Suprapubic skin (tissue), 4 donors: ENCODE data around the gene NR2E1.

Source experiments
- POLR2A ChIP-seq, 2 donors: fragments of 450-650 bp; IDR thresholded peaks; one replicate each; pipeline ENCODE4 v1.6.1; 2017; ENCODE audit warnings: antibody characterized with exemption in 2 of 2, mild to moderate bottlenecking in 2 of 2, moderate library complexity in 2 of 2
- POLR2AphosphoS5 ChIP-seq, 3 donors: sonication (generic); formaldehyde crosslinking; IDR thresholded peaks; one replicate each; pipeline ENCODE4 v1.6.1; 2017; ENCODE audit warnings: antibody characterized with exemption in 3 of 3
- TF ChIP-seq, protein P1 (sequence below), 2 donors: fragments of 200-600 bp in 1 of 2; fragments of 450-650 bp in 1 of 2; sonication (generic) in 1 of 2; IDR thresholded peaks; one replicate each; pipeline ENCODE4 v1.5.1; 2016 to 2019; ENCODE audit warnings: antibody characterized with exemption in 2 of 2, mild to moderate bottlenecking in 1 of 2, moderate library complexity in 1 of 2

DNA sequence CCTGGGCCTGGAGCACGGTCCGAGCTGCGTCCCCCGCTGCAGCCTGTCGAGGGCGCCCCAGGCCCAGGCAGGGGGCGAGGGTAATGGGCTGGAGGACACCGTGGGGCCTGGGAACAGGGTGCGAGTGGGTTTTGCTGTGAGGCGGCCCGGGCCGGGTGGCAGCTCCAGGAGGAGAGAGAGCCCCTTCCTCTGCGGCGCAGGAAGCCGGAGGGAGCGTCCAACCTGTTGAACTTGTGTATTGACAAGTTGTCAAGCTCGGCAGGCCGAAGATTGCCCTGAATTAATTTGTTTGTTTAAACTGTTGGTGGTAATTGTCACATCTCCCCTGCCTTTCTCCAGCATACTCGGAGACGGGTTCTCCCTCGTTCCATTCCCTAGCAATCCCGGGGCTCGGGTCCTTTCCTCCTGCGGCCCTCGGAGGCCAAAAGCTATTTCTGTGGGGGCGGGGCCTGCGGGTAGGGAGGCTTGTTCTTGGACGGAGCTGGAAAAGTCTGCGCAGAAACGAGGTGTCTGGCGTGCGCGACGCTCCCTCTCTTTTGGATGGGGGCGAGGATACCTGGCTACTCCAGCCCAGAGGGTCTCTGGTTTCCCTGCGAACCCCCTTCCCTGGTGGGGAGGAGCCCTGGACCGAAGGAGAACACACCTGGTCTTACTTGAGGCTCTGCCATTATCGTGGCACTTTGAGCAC is 9.9 kb downstream of the NR2E1 start:
- TF ChIP-seq, protein P1, sequence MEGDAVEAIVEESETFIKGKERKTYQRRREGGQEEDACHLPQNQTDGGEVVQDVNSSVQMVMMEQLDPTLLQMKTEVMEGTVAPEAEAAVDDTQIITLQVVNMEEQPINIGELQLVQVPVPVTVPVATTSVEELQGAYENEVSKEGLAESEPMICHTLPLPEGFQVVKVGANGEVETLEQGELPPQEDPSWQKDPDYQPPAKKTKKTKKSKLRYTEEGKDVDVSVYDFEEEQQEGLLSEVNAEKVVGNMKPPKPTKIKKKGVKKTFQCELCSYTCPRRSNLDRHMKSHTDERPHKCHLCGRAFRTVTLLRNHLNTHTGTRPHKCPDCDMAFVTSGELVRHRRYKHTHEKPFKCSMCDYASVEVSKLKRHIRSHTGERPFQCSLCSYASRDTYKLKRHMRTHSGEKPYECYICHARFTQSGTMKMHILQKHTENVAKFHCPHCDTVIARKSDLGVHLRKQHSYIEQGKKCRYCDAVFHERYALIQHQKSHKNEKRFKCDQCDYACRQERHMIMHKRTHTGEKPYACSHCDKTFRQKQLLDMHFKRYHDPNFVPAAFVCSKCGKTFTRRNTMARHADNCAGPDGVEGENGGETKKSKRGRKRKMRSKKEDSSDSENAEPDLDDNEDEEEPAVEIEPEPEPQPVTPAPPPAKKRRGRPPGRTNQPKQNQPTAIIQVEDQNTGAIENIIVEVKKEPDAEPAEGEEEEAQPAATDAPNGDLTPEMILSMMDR (IDR thresholded peaks at IDR 0.05): no peak
- TF ChIP-seq POLR2AphosphoS5 (IDR thresholded peaks at IDR 0.05): no peak
- TF ChIP-seq POLR2A (IDR thresholded peaks at IDR 0.05): no peak
